Astrocyte (in vitro differentiated cells and primary cell): ENCODE measurements around the gene GJA8. TPM values are rescaled to one million over a fixed set of nuclear protein-coding genes. Genes with fewer than 3 reads are reported as not detected.
A peak's percentile ranks its signal among the peaks of the same experiment; 100 is the strongest.

Experiments used
- DNase-seq: peaks from one replicate; pipeline ENCODE4 v3.0.0-alpha.2; 2010; ENCODE audit warnings: low read depth
- FAIRE-seq: peaks from 2 replicates; lab custom pipeline; 2011; peaks lifted over from hg19 to GRCh38; lab: Jason Lieb, UNC
- H2AFZ ChIP-seq: 2 replicates; pipeline ENCODE4 v1.6.0; 2012; ENCODE audit warnings: low read depth, low read length, inconsistent platforms
- H3K27ac ChIP-seq: 2 replicates; pipeline ENCODE4 v1.5.1; 2011; ENCODE audit warnings: low read depth, low read length, inconsistent platforms
- H3K27me3 ChIP-seq: 2 replicates; pipeline ENCODE4 v1.6.0; 2011; ENCODE audit warnings: low read length, inconsistent platforms; ENCODE audit not compliant: insufficient read depth
- H3K36me3 ChIP-seq: 2 replicates; pipeline ENCODE4 v1.5.1; 2011; ENCODE audit warnings: low read length, inconsistent platforms; ENCODE audit not compliant: insufficient read depth
- H3K4me1 ChIP-seq: 2 replicates; pipeline ENCODE4 v1.5.1; 2011; ENCODE audit warnings: low read length, inconsistent platforms; ENCODE audit not compliant: insufficient read depth
- H3K4me2 ChIP-seq: 2 replicates; pipeline ENCODE4 v1.6.0; 2012; ENCODE audit warnings: low read length, inconsistent platforms
- H3K4me3 ChIP-seq: 2 replicates; pipeline ENCODE4 v1.5.1; 2011; ENCODE audit warnings: low read depth, mild to moderate bottlenecking, low read length, inconsistent platforms; ENCODE audit not compliant: insufficient read depth
- H3K79me2 ChIP-seq: 2 replicates; pipeline ENCODE4 v1.6.0; 2012; ENCODE audit warnings: mild to moderate bottlenecking, low read length, inconsistent platforms; ENCODE audit not compliant: insufficient read depth
- H3K9ac ChIP-seq: 2 replicates; pipeline ENCODE4 v1.6.0; 2012; ENCODE audit warnings: mild to moderate bottlenecking, low read length, inconsistent platforms
- H3K9me3 ChIP-seq: 2 replicates; pipeline ENCODE4 v1.5.1; 2012; ENCODE audit warnings: low read depth, mild to moderate bottlenecking, low read length, inconsistent platforms; ENCODE audit not compliant: insufficient read depth
- H4K20me1 ChIP-seq: 2 replicates; pipeline ENCODE4 v1.6.0; 2012; ENCODE audit warnings: low read length, inconsistent platforms; ENCODE audit not compliant: insufficient read depth
- H3K27ac Mint-ChIP-seq: one replicate; pipeline ENCODE4 v1.8.0; 2021; ENCODE audit warnings: mild to moderate bottlenecking, mixed read lengths; ENCODE audit not compliant: unreplicated experiment
- H3K27me3 Mint-ChIP-seq: one replicate; pipeline ENCODE4 v1.8.0; 2021; ENCODE audit warnings: low read depth, mixed read lengths; ENCODE audit not compliant: unreplicated experiment
- H3K36me3 Mint-ChIP-seq: one replicate; pipeline ENCODE4 v1.8.0; 2021; ENCODE audit warnings: low read depth, mixed read lengths; ENCODE audit not compliant: unreplicated experiment
- H3K4me1 Mint-ChIP-seq: one replicate; pipeline ENCODE4 v1.8.0; 2021; ENCODE audit warnings: low read depth, mixed read lengths; ENCODE audit not compliant: unreplicated experiment
- H3K4me3 Mint-ChIP-seq: one replicate; pipeline ENCODE4 v1.8.0; 2021; ENCODE audit warnings: mild to moderate bottlenecking, moderate library complexity, mixed read lengths; ENCODE audit not compliant: unreplicated experiment
- H3K9me3 Mint-ChIP-seq: one replicate; pipeline ENCODE4 v1.8.0; 2021; ENCODE audit warnings: mild to moderate bottlenecking, mixed read lengths; ENCODE audit not compliant: unreplicated experiment
- EZH2 ChIP-seq: IDR thresholded peaks from 2 replicates; pipeline ENCODE4 v1.6.1; 2012; ENCODE audit warnings: mild to moderate bottlenecking, low read length, inconsistent platforms; ENCODE audit not compliant: insufficient read depth
- total RNA-seq: library from RNA; stranded (reverse); gene quantifications from 2 replicates; pipeline ENCODE4 v1.2.1, GENCODE V29; 2021
- TF ChIP-seq, protein P1 (sequence below): IDR thresholded peaks from 2 replicates; pipeline ENCODE4 v1.5.1; 2011; ENCODE audit warnings: low read depth, mild to moderate bottlenecking, inconsistent platforms, low read length, moderate library complexity; ENCODE audit not compliant: insufficient read depth

The GJA8 gene
- total RNA-seq, 1 donor from 2014 or later: not detected

DNA sequence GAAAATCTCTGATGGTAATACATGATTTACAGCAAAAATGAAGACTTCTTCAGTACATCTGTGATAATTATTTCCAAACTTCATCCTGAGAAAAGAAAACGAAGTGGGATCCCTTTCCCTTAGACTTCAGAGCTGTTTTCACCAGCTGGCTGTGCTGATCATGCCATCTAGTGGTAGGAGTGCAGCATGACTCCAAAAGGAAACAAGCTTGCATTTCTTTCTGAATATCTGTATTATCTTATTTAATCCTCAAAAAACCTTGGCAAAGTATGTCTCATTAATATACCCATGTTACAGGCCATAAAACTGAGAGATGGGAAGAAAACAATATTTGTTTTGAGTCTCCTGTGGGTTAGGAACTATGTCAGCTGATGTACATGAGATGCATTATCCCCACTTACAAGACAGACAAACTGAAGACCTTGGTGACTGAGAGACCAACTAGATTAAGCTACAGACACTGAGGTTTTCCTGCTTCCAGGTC, 9.8 kb upstream of the GJA8 start:
- Histone ChIP-seq H3K27me3 (peaks cover 4% of the 10 kb centered on the region), H3K9ac (no peak overlapping the region), H3K9me3 (no peaks in the 10 kb centered on the region), H3K36me3 (no peaks in the 10 kb centered on the region), H3K4me3 (no peak overlapping the region), H3K27ac (no peak overlapping the region), H2AFZ (no peak overlapping the region), H3K79me2 (no peaks in the 10 kb centered on the region), H4K20me1 (no peaks in the 10 kb centered on the region), H3K4me2 (no peak overlapping the region), H3K4me1 (no peaks in the 10 kb centered on the region)
- FAIRE-seq (peak; percentile 78), DNase-seq (peak; percentile 23)
- no peak for TF ChIP-seq EZH2
- TF ChIP-seq, protein P1, sequence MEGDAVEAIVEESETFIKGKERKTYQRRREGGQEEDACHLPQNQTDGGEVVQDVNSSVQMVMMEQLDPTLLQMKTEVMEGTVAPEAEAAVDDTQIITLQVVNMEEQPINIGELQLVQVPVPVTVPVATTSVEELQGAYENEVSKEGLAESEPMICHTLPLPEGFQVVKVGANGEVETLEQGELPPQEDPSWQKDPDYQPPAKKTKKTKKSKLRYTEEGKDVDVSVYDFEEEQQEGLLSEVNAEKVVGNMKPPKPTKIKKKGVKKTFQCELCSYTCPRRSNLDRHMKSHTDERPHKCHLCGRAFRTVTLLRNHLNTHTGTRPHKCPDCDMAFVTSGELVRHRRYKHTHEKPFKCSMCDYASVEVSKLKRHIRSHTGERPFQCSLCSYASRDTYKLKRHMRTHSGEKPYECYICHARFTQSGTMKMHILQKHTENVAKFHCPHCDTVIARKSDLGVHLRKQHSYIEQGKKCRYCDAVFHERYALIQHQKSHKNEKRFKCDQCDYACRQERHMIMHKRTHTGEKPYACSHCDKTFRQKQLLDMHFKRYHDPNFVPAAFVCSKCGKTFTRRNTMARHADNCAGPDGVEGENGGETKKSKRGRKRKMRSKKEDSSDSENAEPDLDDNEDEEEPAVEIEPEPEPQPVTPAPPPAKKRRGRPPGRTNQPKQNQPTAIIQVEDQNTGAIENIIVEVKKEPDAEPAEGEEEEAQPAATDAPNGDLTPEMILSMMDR: peak; percentile 100
- Mint-ChIP-seq H3K9me3 (no peaks in the 10 kb centered on the region), H3K4me3 (no peak overlapping the region), H3K4me1 (no peaks in the 10 kb centered on the region), H3K36me3 (no peaks in the 10 kb centered on the region), H3K27me3 (peaks cover 12% of the 10 kb centered on the region), H3K27ac (no peak overlapping the region)

DNA sequence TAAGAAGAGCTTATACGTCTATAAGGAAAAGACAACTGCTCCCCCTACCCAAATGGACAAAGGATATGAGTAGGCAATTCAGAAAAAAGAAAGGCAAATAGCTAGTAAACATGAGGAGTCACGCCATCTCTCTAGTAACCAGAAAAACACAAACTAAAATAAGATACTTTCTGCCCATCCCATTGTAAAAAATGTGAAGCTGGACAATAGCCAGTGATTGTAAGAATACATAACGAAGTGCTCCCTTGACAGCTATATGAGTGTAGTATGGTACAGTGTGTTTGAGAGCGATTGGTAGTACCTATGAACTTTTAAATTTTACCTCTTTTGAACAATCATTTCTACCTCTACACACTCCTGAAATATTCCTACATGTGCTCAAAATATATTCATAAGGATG, 7.5 kb upstream of the GJA8 start:
- no peak overlapping the region for H3K27ac ChIP-seq
- DNase-seq (no peak), FAIRE-seq (no peak)
- H3K27me3 ChIP-seq: peaks cover 4% of the 10 kb centered on the region
- H3K9me3 ChIP-seq: no peaks in the 10 kb centered on the region
- no peaks in the 10 kb centered on the region for H3K36me3 ChIP-seq
- peaks cover 19% of the 10 kb centered on the region for H3K27me3 Mint-ChIP-seq
- no peak overlapping the region for H3K4me2 ChIP-seq
- no peaks in the 10 kb centered on the region for H3K9me3 Mint-ChIP-seq
- H3K27ac Mint-ChIP-seq: no peak overlapping the region
- H2AFZ ChIP-seq: no peak overlapping the region
- no peaks in the 10 kb centered on the region for H4K20me1 ChIP-seq
- H3K79me2 ChIP-seq: no peaks in the 10 kb centered on the region
- no peaks in the 10 kb centered on the region for H3K4me1 Mint-ChIP-seq
- no peak overlapping the region for H3K9ac ChIP-seq
- H3K36me3 Mint-ChIP-seq: no peaks in the 10 kb centered on the region
- H3K4me1 ChIP-seq: no peaks in the 10 kb centered on the region
- no peak overlapping the region for H3K4me3 Mint-ChIP-seq
- no peak overlapping the region for H3K4me3 ChIP-seq
- TF ChIP-seq, protein P1: no peak
- TF ChIP-seq EZH2: no peak

DNA sequence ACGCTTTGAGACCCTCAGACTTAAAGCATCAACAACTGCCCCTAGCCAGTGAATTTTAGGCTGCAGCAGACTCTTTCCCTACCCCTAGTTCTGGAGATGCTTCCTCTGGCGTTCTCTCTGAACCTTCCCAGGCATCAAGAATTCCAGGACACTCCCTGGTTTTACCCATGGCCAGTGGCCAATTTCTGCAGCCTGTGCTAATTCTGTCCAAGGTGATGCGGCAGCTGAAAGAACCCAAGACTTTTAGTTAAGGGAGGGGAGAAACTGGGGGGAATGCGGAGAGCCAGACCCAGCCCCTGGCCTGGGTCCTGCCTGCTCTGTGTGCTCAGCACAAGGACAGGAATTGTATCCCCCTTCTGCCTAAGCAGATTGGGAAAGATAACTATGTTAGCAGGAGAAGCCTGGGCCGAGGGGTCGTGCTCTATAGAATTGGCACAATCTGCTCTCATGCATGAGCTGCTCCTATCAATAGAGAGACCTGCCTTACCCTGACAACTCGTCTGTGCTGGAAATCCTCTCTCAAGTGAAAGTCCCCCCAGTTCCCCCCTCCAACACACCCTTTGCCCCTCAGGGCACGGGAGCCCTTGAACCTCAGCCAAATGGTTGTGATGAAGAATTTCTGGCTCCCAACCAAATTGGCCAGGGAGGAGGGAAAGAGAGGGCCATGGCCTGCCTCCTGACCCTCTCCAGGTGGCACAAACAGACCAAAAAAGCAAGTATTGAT, 5.4 kb upstream of the GJA8 start:
- H3K27ac ChIP-seq: no peak overlapping the region
- DNase-seq (no peak), FAIRE-seq (no peak)
- H3K27ac Mint-ChIP-seq: no peak overlapping the region
- no peaks in the 10 kb centered on the region for H4K20me1 ChIP-seq
- H3K36me3 ChIP-seq: no peaks in the 10 kb centered on the region
- TF ChIP-seq, protein P1: no peak
- no peaks in the 10 kb centered on the region for H3K9me3 ChIP-seq
- H3K4me2 ChIP-seq: no peak overlapping the region
- no peak overlapping the region for H3K4me3 Mint-ChIP-seq
- H2AFZ ChIP-seq: no peak overlapping the region
- no peaks in the 10 kb centered on the region for H3K4me1 ChIP-seq
- peaks cover 9% of the 10 kb centered on the region for H3K27me3 Mint-ChIP-seq
- H3K79me2 ChIP-seq: no peaks in the 10 kb centered on the region
- no peak overlapping the region for H3K4me3 ChIP-seq
- H3K36me3 Mint-ChIP-seq: no peaks in the 10 kb centered on the region
- H3K4me1 Mint-ChIP-seq: peaks cover 2% of the 10 kb centered on the region
- peaks cover 4% of the 10 kb centered on the region for H3K27me3 ChIP-seq
- H3K9me3 Mint-ChIP-seq: no peaks in the 10 kb centered on the region
- no peak overlapping the region for H3K9ac ChIP-seq
